ENCODE measurements around the gene SETD1A.

Gene SETD1A

GRCh38 chr16:30982548-30983288 lies 25.2 kb downstream of the SETD1A start:
- no peak for DNase-seq (ENCODE audit: low read depth)

GRCh38 chr16:30983289-30983889 lies 25.8 kb downstream of the SETD1A start:
- no peak for DNase-seq (ENCODE audit: low read depth)

GRCh38 chr16:30983898-30984610 lies 26.5 kb downstream of the SETD1A start:
- DNase-seq (ENCODE audit: low read depth) = no peak

- peak; percentile 71 for DNase-seq (ENCODE audit: low read depth)
These were observed 27.3 kb downstream of the SETD1A start, which contains the start of gene HSD3B7 for GRCh38 chr16:30984669-30985400. TSS of gene HSD3B7 (plus strand) at chr16:30985207. CDS start at chr16:30985659, 452 bp downstream.

- DNase-seq (ENCODE audit: low read depth) = no peak
These were observed 28.0 kb downstream of the SETD1A start for GRCh38 chr16:30985401-30986128.

- no peak for DNase-seq (ENCODE audit: low read depth)
These were observed 28.8 kb downstream of the SETD1A start for GRCh38 chr16:30986129-30986991.

- DNase-seq (ENCODE audit: low read depth) = no peak
These were observed 30.1 kb downstream of the SETD1A start for GRCh38 chr16:30987581-30988190.

GRCh38 chr16:30989469-30990047 lies 32.0 kb downstream of the SETD1A start:
- DNase-seq (ENCODE audit: low read depth) = no peak

GRCh38 chr16:30990105-30990504 lies 32.6 kb downstream of the SETD1A start:
- DNase-seq (ENCODE audit: low read depth) = no peak

- DNase-seq (ENCODE audit: low read depth) = no peak
These were observed 33.5 kb downstream of the SETD1A start for GRCh38 chr16:30991052-30991451.

- no peak for DNase-seq (ENCODE audit: low read depth)
These were observed 34.8 kb downstream of the SETD1A start for GRCh38 chr16:30992276-30992780.

GRCh38 chr16:30992931-30993816 lies 35.6 kb downstream of the SETD1A start:
- DNase-seq (ENCODE audit: low read depth) = no peak

- DNase-seq (ENCODE audit: low read depth) = no peak
These were observed 38.4 kb downstream of the SETD1A start for GRCh38 chr16:30995927-30996323.

GRCh38 chr16:30996324-30996984 lies 38.9 kb downstream of the SETD1A start:
- DNase-seq (ENCODE audit: low read depth) = no peak

GRCh38 chr16:30996985-30997724 lies 39.6 kb downstream of the SETD1A start:
- peak; percentile 79 for DNase-seq (ENCODE audit: low read depth)

GRCh38 chr16:30997725-30998711 lies 40.5 kb downstream of the SETD1A start:
- DNase-seq (ENCODE audit: low read depth) = peak; percentile 90

Data from iris pigment epithelial cell (primary cell).